Loucy (cell line): ENCODE results near the gene PAK3.
A peak's percentile ranks its signal among the peaks of the same experiment; 100 is the strongest.

Source experiments
- H2AFZ ChIP-seq: fragments of 200-600 bp; sonication (generic); 2 replicates; pipeline ENCODE4 v1.6.0; 2016; ENCODE audit warnings: antibody characterized with exemption, mild to moderate bottlenecking, low read length, moderate library complexity
- H3F3A ChIP-seq: fragments of 200-600 bp; 2 replicates; pipeline ENCODE4 v1.6.0; 2016; ENCODE audit warnings: antibody characterized with exemption, low read depth, mild to moderate bottlenecking
- H3K27me3 ChIP-seq: fragments of 200-600 bp; sonication (generic); 2 replicates; pipeline ENCODE4 v1.6.1; 2014; ENCODE audit warnings: low read length, mild to moderate bottlenecking; ENCODE audit not compliant: insufficient read depth, poor library complexity, severe bottlenecking
- H3K36me3 ChIP-seq: fragments of 200-600 bp; sonication (generic); 2 replicates; pipeline ENCODE4 v1.6.1; 2016; ENCODE audit warnings: low read length; ENCODE audit not compliant: insufficient read depth
- H3K4me1 ChIP-seq: fragments of 200-600 bp; sonication (generic); 2 replicates; pipeline ENCODE4 v1.5.1; 2014; ENCODE audit warnings: low read length, mild to moderate bottlenecking; ENCODE audit not compliant: insufficient read depth, poor library complexity, severe bottlenecking
- H3K4me2 ChIP-seq: fragments of 200-600 bp; sonication (generic); 2 replicates; pipeline ENCODE4 v1.6.0; 2014; ENCODE audit warnings: antibody characterized with exemption, low read length, low read depth, mild to moderate bottlenecking; ENCODE audit not compliant: poor library complexity, severe bottlenecking
- H3K4me3 ChIP-seq: fragments of 200-600 bp; sonication (generic); 2 replicates; pipeline ENCODE4 v1.5.1; 2014; ENCODE audit warnings: low read length, mild to moderate bottlenecking, mixed read lengths; ENCODE audit not compliant: poor library complexity, severe bottlenecking
- H3K79me2 ChIP-seq: fragments of 200-600 bp; sonication (generic); 2 replicates; pipeline ENCODE4 v1.6.1; 2014; ENCODE audit warnings: low read length; ENCODE audit not compliant: insufficient read depth
- H3K9ac ChIP-seq: fragments of 200-600 bp; sonication (generic); 2 replicates; pipeline ENCODE4 v1.6.0; 2014; ENCODE audit warnings: mild to moderate bottlenecking, low read depth, low read length, moderate library complexity; ENCODE audit not compliant: poor library complexity, severe bottlenecking
- H3K9me2 ChIP-seq: fragments of 200-600 bp; sonication (generic); replicated peaks from 2 replicates; pipeline ENCODE4 v1.6.1; 2016; ENCODE audit warnings: low read depth, low read length, mixed read lengths
- H3K9me3 ChIP-seq: fragments of 200-600 bp; sonication (generic); 2 replicates; pipeline ENCODE4 v1.6.1; 2014; ENCODE audit warnings: mild to moderate bottlenecking, antibody characterized with exemption, low read length, low read depth; ENCODE audit not compliant: insufficient read depth
- H4K20me1 ChIP-seq: fragments of 200-600 bp; sonication (generic); 2 replicates; pipeline ENCODE4 v1.6.0; 2014; ENCODE audit warnings: antibody characterized with exemption, low read length, mild to moderate bottlenecking; ENCODE audit not compliant: insufficient read depth, poor library complexity, severe bottlenecking
- CTCF ChIP-seq: fragments of 200-600 bp; sonication (generic); conservative IDR thresholded peaks from 2 replicates; pipeline ENCODE4 v1.5.1; 2014; ENCODE audit warnings: mild to moderate bottlenecking, antibody characterized with exemption, low read length
- EZH2phosphoT487 ChIP-seq: fragments of 200-600 bp; IDR thresholded peaks from 2 replicates; pipeline ENCODE4 v1.6.1; 2018; ENCODE audit warnings: antibody characterized with exemption, mild to moderate bottlenecking, moderate library complexity, borderline replicate concordance

Gene PAK3

GRCh38 chrX:111116666-111117065, 20.7 kb downstream of the PAK3 start:
- Histone ChIP-seq H3K27me3 (no peaks in the 10 kb centered on the region), H3K4me3 (no peak overlapping the region), H3F3A (no peaks in the 10 kb centered on the region), H3K4me1 (peaks cover 16% of the 10 kb centered on the region), H3K79me2 (no peaks in the 10 kb centered on the region), H3K9me3 (no peaks in the 10 kb centered on the region), H4K20me1 (no peaks in the 10 kb centered on the region), H3K4me2 (no peak overlapping the region), H2AFZ (no peak overlapping the region), H3K9ac (no peak overlapping the region), H3K36me3 (no peaks in the 10 kb centered on the region), H3K9me2 (no peaks in the 10 kb centered on the region)
- TF ChIP-seq CTCF: no peak
- no peak for TF ChIP-seq EZH2phosphoT487

GRCh38 chrX:111119341-111119740, 23.4 kb downstream of the PAK3 start:
- Histone ChIP-seq H3K4me2 (no peak overlapping the region), H4K20me1 (no peaks in the 10 kb centered on the region), H2AFZ (no peak overlapping the region), H3K4me1 (peaks cover 37% of the 10 kb centered on the region), H3K36me3 (no peaks in the 10 kb centered on the region), H3K9ac (no peak overlapping the region), H3K27me3 (no peaks in the 10 kb centered on the region), H3K9me2 (no peaks in the 10 kb centered on the region), H3K9me3 (no peaks in the 10 kb centered on the region), H3K4me3 (no peak overlapping the region), H3K79me2 (no peaks in the 10 kb centered on the region), H3F3A (no peaks in the 10 kb centered on the region)
- no peak for TF ChIP-seq CTCF
- TF ChIP-seq EZH2phosphoT487: no peak

DNA sequence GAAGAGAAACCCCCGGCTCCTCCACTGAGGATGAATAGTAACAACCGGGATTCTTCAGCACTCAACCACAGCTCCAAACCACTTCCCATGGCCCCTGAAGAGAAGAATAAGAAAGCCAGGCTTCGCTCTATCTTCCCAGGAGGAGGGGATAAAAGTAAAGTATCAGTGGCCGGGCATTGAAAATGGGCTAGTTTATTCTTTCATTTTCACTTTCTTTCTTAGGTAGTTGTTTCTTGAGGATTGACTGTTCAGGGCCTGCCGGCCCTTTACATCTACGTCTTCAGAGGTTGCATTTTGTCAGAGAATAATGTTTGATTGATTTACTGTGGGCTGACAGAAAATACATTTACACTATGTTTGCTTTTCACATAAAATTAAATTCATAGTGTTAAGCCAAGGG, 27.1 kb downstream of the PAK3 start:
- H3K27me3 ChIP-seq: no peaks in the 10 kb centered on the region
- no peaks in the 10 kb centered on the region for H3K9me3 ChIP-seq
- peak overlapping the region; percentile 69 for H3K4me2 ChIP-seq
- peak overlapping the region; percentile 29 for H3K4me3 ChIP-seq
- H3K9me2 ChIP-seq: no peaks in the 10 kb centered on the region
- no peaks in the 10 kb centered on the region for H3K36me3 ChIP-seq
- no peaks in the 10 kb centered on the region for H3K79me2 ChIP-seq
- peak overlapping the region; percentile 60; the same call in 1 of the 2 replicates for H2AFZ ChIP-seq
- no peaks in the 10 kb centered on the region for H3F3A ChIP-seq
- peak overlapping the region; percentile 43 for H3K9ac ChIP-seq
- no peak for TF ChIP-seq CTCF
- no peak for TF ChIP-seq EZH2phosphoT487
- no peaks in the 10 kb centered on the region for H4K20me1 ChIP-seq
- peaks cover 47% of the 10 kb centered on the region for H3K4me1 ChIP-seq
